H4 (cell line): ENCODE results near the gene GATAD2B. TPM values are rescaled to one million over a fixed set of nuclear protein-coding genes. Genes with fewer than 3 reads are reported as not detected.
"Not testable (repeated sequence)": the region's sequence is repeated elsewhere in the genome, so short reads cannot be mapped to it uniquely, and the experiment has no call there.

Source experiments
- DNase-seq: peaks from one replicate; pipeline ENCODE4 v3.0.0-alpha.2; 2015; ENCODE audit warnings: low spot score
- total RNA-seq: library from RNA; depleted of rRNA; stranded (reverse); fragments of >200 nt; shearing (Covaris generic); gene quantifications from 2 replicates; pipeline ENCODE4 v1.2.3, GENCODE V29; 2014

The GATAD2B gene
- total RNA-seq, 1 experiment from 2014 or later, result 7.2 TPM

DNA sequence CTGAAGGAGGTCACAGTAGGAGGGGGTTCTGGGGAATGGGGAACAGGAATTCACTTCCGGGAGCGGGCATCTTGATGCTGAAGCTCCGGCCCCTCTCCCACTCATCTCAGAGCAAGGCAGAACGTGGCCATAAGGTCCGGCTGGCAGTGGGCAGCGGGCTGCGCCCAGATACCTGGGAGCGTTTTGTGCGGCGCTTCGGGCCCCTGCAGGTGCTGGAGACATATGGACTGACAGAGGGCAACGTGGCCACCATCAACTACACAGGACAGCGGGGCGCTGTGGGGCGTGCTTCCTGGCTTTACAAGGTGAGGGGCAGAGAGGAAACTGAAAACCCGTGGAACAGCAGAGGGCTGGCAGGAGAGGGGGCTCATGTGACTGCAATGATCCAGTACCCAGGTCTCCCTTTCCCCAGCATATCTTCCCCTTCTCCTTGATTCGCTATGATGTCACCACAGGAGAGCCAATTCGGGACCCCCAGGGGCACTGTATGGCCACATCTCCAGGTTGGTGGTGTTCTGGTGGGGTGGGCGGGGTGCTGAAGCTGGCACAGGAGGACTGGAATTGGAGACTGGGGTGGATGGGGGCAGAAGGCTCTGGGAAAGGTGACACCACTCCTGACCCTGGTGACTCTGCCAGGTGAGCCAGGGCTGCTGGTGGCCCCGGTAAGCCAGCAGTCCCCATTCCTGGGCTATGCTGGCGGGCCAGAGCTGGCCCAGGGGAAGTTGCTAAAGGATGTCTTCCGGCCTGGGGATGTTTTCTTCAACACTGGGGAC, 144.5 kb downstream of the GATAD2B start:
- DNase-seq, result no peak

DNA sequence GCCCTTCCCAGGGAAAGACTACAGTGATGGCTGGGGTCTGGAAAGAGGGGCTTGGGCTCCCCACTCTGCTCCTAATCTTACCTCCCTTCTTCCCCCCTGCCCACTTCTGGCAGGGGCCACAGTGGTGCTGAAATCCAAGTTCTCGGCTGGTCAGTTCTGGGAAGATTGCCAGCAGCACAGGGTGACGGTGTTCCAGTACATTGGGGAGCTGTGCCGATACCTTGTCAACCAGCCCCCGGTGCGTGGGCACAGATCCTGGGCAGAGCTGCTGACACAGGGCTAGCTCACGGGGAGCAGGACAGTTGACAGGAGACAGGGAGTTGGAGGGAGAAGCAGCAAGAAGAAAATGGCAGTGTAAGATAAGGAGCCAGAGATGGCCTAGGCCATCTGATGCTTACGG, 145.1 kb downstream of the GATAD2B start:
- no peak for DNase-seq

DNA sequence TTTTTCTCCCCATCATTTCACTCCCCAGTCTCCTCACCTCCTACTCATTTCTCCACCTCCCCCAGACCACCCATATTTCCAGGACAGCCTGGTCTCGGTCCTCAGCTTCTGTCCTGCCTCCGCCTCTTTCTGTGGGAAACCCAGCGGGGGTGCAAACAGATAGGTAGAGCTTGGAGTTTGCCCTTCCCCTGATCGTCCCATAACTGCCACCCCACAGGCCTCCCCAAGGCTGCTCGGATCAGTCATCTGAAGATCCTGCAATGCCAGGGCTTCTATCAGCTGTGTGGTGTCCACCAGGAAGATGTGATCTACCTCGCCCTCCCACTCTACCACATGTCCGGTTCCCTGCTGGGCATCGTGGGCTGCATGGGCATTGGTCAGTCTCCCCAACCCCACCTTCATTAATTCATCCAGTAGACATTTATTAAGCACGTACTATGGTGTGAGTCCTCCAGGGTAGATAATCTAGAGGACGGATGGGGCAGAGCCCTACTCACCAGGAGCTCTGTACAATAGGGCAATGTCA, 145.9 kb downstream of the GATAD2B start:
- no peak for DNase-seq

DNA sequence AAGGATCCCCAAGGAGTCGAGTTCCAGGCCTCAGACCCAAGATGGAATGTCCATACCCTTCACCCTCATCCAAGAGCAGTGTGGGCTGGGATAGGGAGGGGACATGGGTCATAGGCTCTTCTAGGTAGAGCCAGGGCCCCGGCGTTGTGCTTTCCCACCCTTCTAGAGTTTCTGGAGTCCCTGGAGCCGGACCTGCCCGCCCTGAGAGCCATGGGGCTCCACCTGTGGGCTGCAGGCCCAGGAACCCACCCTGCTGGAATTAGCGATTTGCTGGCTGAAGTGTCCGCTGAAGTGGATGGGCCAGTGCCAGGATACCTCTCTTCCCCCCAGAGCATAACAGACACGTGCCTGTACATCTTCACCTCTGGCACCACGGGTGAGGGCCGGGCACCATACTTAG, 146.4 kb downstream of the GATAD2B start:
- no peak for DNase-seq

DNA sequence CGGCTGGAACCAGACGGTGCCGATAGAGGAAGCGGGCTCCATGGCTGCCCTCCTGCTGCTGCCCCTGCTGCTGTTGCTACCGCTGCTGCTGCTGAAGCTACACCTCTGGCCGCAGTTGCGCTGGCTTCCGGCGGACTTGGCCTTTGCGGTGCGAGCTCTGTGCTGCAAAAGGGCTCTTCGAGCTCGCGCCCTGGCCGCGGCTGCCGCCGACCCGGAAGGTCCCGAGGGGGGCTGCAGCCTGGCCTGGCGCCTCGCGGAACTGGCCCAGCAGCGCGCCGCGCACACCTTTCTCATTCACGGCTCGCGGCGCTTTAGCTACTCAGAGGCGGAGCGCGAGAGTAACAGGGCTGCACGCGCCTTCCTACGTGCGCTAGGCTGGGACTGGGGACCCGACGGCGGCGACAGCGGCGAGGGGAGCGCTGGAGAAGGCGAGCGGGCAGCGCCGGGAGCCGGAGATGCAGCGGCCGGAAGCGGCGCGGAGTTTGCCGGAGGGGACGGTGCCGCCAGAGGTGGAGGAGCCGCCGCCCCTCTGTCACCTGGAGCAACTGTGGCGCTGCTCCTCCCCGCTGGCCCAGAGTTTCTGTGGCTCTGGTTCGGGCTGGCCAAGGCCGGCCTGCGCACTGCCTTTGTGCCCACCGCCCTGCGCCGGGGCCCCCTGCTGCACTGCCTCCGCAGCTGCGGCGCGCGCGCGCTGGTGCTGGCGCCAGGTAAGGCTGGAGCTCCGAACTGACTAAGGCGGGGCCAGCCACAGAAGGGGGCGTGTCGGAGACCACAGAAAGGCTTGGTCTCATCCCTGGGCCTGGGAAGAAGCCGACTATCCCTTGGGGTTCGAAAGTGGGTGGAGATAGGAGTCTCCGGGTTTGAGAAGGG, 147.1 kb downstream of the GATAD2B start:
- DNase-seq, result no peak

DNA sequence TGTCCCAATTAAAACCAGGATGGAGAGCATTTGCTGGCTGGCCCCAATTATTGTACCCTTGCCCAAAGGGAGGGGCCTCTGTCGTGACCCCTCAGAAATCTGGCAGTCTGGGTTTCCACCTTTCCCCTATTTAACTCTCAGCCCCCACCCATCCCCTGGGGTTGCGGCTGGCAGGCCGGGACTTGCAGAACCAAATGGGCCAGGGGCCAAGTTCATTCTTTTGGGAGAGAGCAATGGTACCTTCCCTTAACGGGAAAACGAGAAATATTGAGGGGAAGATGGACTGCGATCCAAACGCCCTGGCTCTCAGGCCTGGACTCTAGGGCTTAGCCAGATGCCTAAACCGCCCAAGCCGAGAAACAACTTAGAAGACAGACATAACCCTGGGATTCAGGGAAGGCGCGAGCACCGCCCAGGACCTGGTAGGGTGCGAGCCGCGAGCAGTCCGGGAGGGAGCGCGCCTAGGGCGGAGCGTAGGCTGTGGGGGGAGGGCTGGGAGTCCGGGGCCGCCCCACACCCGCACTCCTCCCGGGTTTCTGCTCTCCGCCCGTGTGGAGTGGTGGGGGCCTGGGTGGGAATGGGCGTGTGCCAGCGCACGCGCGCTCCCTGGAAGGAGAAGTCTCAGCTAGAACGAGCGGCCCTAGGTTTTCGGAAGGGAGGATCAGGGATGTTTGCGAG, 147.9 kb downstream of the GATAD2B start, which contains the start of gene SLC27A3:
SLC27A3 (plus strand) TSS at position 628 of the 678 bp plus-strand sequence. CDS start 91 bp downstream, outside the sequence.
- no peak for DNase-seq

DNA sequence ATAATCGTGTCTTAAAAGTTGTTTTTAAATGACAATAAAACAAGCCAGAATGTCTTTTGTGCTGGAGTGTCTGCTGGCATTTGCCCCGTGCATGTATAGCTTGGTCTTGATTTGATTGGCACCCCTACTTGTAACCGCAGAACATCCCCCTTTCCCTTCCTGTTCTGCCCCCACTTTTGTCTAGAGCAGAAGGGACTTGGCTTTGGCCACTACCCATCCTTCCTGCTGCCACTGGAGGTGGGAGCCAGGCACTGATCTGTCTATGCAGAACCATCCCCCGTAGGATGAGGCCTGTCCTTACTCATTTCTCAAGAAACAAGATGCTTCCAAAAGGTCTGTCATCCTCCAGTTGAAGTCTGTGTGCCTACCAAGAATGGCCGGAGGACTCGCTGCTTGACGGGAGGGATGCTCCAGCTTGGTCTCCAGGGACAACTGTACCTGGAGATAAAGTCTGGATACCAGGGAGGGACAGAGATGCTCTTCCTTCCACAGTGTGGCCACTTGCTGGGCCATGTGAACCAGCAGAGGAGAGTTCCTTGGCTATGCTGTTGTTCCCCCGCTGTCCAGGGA, 148.7 kb downstream of the GATAD2B start:
- no peak for DNase-seq

DNA sequence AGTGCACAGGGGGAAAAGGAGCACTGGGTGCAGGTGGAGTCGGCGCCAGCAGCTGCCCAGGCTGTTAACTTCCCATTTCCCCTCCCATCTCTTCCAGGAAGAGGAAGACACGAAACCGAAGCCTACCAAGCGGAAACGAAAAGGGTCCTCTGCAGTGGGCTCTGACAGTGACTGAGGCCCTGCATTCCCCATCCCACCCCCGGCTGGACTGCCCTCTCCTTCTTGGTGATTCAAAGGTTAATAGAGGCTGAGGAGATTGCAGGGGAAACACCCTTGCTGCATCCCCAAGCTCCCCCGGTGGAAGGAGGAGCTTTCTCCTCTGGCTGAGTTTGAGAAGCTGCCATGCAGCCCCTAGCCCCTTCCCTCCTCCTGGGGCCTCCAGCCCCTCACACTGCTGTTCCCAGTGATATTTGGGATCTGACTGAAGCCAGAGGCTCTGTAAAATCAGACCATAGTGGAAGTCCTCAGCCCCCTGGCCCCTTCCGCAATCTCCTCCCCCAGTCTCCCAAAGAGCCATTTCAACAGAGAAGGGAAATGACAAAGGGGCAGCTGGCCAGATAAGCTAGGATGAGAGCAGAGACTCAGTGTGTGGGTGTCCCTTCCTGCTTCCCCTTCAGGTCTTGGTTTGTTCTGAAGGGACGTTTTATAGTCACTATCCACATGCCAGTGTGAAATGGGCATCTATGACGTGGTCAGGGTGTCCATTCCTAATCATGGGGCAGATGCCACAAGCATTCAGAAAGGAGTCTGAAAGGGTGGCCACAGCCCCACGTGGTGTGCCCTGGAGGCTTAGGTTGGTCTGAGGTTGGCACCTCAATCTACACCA, 149.5 kb downstream of the GATAD2B start:
- no peak for DNase-seq

DNA sequence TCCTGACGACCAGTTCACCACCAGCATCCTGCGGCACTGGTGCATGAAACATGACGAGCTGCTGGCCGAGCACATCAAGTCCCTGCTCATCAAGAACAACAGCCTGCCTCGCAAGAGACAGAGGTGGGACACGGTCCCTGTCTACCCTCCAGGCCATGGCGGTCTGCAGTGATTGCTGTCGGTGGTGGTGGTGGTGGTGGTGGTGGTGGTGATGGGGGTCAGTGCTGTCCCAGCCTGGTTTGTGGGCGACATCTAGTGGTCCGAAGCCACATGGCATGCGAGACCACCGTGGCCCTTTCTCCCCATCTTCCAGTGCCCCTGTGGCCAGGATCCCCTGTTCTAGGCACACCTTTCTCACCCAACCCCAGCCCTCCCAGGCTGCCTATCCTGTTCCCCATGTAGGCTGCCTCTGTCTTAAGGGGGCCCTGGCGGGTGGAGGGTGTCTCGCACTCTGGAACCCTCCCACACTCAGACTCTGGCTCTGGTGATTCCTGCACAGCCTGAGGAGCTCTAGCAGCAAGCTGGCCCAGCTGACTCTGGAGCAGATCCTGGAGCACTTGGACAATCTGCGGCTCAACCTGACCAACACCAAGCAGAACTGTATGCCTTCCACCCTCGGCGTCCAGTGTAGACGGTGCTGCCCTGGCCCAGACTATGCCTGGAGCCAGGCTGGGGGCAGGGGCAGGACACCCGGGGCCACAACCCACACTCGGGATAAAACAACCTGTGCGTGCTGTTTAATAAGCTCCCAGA, 150.8 kb downstream of the GATAD2B start:
- DNase-seq, result no peak

DNA sequence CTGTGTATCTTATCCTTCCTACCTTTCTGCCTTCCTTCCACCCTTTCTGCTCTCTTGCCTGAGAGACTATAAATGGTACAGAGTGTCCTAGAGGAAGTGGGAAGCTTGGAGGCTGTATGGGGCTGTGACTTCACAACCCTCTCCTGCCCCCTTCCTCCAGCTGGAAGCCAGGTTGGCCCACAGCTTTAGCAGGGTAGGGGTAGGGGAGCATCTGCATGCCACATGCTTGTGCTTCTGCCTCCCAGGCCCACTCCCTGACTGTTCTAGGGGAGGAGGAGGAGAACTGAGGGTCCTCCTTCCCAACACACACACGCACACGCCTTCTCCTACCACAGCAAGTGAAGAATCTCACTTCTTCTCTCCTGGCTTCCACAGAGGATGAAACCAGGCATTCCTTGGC, 151.5 kb downstream of the GATAD2B start:
- DNase-seq, result no peak

DNA sequence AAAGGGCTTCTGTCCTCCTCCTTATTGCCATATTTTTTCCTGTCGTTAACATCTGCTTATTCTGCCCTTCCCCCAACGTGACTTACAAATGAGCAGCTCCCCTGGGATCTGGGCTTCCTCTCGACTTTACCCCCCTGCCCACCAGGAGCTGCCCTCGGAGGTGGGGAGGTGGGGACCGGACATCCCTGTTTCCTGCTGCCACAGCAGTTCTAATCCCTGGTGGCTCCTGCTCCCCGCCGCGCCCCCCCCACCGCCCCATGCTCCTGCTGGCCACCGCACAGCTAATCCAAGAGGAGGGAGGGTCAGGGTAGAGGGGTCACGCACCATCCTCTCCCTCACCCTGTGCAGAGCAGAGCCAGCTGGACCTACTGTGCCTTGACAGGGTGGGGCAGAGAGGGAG, 152.0 kb downstream of the GATAD2B start:
- no peak for DNase-seq

DNA sequence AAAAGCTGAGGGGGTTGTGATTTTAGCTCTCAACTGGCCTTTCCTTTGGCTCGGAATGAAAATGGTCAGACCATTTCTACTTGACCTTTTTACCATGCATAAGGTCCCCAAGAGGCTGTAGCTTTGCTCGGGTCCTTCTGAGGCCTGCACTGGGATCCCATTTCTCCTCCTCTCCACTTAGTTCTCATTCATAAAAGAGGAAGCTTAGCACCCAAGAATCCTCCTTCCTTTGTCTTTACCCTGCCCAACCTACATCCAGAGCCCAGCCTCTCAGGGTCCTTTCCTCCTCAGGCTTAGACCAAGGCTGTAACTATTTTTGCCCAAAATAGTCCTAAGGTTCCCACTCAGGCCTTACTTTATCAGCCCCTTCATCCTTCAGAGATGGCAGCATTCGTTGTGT, 153.6 kb downstream of the GATAD2B start:
- DNase-seq, result no peak

DNA sequence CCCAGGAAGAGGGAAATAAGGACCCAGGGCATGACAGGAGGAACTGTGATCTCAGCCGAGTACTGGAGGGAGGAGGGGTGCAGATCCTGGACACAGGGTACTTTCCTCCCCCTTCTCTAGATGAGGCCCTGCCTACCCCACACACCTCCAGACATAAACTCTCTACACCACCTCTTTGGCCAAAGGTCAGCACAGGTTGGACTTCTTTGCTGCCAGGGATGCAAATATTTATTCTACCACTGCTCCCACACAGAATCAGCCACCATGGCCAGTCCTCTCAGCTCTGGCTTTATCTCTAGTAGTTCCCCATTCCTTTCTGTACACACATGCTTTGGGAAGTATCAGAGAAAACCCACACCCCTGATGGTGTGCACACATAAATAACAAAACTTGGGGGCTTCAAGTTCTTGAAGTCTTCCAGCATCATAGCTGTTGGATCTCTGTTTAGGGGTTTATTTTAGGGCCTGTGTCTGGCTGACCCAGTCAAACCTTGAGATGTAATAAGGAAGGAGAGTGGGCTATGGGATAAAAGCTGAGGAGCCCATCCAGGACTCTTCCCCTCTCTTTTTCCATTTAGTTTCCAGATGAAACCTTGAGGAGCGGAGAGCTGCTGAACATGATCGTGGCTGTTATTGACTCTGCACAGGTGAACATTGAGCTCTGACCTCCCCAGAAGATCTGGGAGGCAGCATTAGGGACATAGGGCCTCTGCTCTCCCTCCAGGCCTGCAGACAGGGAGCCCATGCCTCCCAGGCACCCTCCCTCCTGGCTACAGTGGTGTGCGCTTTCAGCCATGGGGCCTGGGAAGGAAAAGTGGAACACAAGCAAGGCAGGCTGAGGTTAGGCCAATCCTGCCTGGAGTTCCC, 154.2 kb downstream of the GATAD2B start:
- DNase-seq, result no peak

DNA sequence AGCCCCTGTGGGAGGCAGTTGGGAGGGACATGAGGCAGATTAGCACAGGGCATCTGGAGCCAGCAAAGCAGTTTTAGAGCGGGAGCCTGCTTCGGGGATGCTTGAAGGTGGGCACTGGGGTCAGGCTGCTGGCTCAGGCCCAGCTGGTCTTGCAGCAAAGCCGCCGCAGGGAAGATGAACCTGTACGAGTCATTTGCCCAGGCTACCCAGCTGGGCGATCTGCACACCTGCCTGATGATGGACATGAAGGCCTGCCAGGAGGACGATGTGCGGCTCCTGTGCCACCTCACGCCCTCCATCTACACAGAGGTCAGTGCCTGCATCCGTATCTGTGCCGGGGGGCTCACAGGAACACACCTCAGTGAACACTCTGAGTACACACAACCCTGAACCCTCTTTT, 155.3 kb downstream of the GATAD2B start:
- no peak for DNase-seq

DNA sequence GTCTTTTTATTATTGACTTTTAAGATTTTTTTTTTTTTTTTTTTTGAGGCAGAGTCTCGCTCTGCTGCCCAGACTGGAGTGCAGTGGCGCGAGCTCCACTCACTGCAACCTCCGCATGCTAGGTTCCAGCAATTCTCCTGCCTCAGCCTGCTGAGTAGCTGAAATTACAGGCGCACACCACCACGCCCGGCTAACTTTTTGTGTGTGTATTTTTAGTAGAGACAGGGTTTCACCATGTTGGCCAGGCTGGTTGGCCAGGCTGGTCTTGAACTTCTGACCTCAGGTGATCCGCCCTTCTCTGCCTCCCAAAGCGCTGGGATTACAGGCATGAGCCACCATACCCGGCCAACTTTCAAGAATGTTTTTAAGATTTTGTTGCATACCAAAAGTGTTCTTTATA, 156.1 kb downstream of the GATAD2B start:
- DNase-seq, result not testable (repeated sequence)

DNA sequence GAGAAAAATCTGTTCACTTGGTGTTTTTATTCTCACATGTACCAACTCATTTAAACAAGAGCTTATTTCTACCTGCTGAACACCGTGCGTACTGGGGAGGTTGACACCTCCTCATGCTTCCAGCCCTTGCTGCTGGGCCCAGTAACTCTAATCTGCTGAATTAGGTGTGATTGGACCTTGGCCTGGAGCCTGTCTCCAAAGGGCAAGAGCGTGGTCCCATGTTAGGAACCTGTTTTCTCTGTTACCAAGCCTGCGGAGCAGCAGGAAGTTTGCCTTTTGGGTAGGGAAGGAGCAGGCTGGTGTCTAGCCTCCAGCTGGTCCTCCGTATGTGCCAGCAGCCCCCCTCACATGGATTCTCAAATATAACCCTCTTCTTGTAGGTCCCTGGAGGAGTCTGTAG, 158.5 kb downstream of the GATAD2B start:
- no peak for DNase-seq

DNA sequence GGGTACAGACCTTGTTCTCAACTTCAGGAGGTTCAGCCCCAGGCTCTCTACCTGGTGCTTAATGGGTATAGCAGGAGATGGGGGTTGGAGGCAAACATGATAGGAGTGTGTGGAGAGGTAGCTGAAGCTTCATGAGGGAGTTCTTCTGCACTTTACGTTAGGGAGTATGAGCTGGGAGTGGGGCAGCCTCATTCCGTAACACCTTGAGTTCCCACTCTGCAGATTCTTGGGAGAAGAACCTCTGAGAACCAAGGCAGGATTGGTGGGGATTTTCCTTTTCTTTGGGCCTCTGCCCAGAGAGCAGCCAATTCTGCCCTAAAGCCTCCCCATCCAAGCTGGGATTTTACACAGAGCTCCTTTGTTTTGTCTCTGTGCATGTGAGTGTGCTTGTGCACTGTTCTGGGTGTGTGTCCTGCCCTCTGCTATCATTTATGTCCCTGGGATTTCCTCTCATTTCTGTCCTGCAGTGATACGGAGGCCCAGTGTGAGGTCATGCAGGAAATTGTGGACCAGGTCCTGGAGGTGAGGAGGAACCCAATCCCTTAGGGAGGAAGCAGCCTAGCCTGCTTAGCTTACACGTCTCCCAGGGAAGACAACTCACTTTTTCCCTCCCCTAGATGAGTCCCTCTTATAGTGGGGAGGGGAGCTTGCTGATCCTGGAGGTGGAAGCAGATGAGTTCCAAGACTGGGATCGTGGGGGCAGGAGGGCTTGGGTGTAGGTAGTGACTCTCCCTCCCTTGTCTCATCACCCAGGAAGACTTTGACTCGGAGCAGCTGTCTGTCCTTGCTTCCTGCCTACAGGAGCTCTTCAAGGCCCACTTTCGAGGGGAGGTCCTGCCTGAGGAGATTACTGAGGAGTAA, 159.2 kb downstream of the GATAD2B start:
- no peak for DNase-seq

DNA sequence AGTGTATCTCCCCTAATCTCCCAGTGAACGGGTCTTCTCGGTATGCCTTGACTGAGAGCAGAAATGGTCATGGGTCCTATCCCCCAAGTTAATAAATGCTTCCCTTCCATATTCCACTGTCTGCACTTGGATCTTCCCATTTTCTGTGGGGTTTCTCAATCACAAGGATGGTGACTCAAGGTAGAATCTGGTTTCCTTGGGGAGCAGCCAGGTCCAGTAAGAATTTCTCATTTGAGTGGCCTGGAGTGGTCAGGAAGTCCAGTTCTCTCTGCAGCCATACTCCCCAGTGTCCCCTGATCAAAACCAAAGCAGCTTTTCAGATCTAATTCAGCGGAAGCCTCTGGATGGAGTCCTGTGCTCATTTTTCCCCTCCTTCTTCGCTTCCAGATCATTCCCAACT, 162.3 kb downstream of the GATAD2B start:
- no peak for DNase-seq
